DND-41 (cell line): ENCODE results near the gene FBXW2.

Experiments
- CTCF ChIP-seq: IDR thresholded peaks from 2 replicates; pipeline ENCODE4 v1.5.1; 2012; ENCODE audit warnings: borderline replicate concordance, low read length, moderate library complexity, mild to moderate bottlenecking; ENCODE audit not compliant: poor library complexity, severe bottlenecking; ENCODE audit errors: extremely low read depth
- EZH2 ChIP-seq: IDR thresholded peaks from 3 replicates; pipeline ENCODE4 v1.6.1; 2012; ENCODE audit warnings: borderline replicate concordance, low read depth, mild to moderate bottlenecking, moderate library complexity, low read length, inconsistent platforms; ENCODE audit not compliant: severe bottlenecking

GRCh38 chr9:120756531-120756930 is 36.7 kb downstream of the FBXW2 start:
- TF ChIP-seq EZH2 (no peak), CTCF (no peak)
